Lower leg skin (tissue), 4 donors: ENCODE results near the gene SCRN3. TPM values are rescaled to one million over a fixed set of nuclear protein-coding genes. Genes with fewer than 3 reads are reported as not detected.
"Not testable (repeated sequence)": the region's sequence is repeated elsewhere in the genome, so short reads cannot be mapped to it uniquely, and the experiment has no call there.

ENCODE experiments used
- DNase-seq, 2 donors: peaks; one replicate each; pipeline ENCODE4 v3.0.0-alpha.2; 2019; ENCODE audit warnings: low spot score in 2 of 2
- H3K4me3 ChIP-seq: fragments of 200-600 bp; sonication (generic); 2 replicates; pipeline ENCODE4 v1.5.1; 2017; ENCODE audit warnings: mild to moderate bottlenecking, low read depth; ENCODE audit not compliant: poor library complexity, severe bottlenecking
- POLR2A ChIP-seq, 2 donors: fragments of 450-650 bp; IDR thresholded peaks; one replicate each; pipeline ENCODE4 v1.6.1; 2016 to 2017; ENCODE audit warnings: antibody characterized with exemption in 2 of 2, mild to moderate bottlenecking in 1 of 2, moderate library complexity in 1 of 2
- WGBS, 2 donors: methylation state at CpG; one replicate each; pipeline ENCODE4 v1.1.5; 2018; 5-methylcytosine and 5-hydroxymethylcytosine counted together
- intact Hi-C: fragments of 100-400 bp; cut with DNase I; formaldehyde crosslinking; loops from one replicate; pipeline ENCODE4 v1.15.0; 2023; ENCODE audit warnings: low total_unique reads
- total RNA-seq, 4 donors: library from RNA; depleted of rRNA; stranded (reverse); fragments of >200 nt; gene quantifications; one replicate each; pipeline ENCODE4 v1.1.0, GENCODE V29; 2016
- TF ChIP-seq, protein P1 (sequence below), 3 donors: fragments of 450-650 bp; IDR thresholded peaks; one replicate each; pipeline ENCODE4 v1.5.1; 2016; ENCODE audit warnings: antibody characterized with exemption in 3 of 3, mild to moderate bottlenecking in 3 of 3, moderate library complexity in 2 of 3

Gene SCRN3
- total RNA-seq, 4 donors from 2014 or later = 10.1 to 14.3 (median 12.9) TPM

DNA sequence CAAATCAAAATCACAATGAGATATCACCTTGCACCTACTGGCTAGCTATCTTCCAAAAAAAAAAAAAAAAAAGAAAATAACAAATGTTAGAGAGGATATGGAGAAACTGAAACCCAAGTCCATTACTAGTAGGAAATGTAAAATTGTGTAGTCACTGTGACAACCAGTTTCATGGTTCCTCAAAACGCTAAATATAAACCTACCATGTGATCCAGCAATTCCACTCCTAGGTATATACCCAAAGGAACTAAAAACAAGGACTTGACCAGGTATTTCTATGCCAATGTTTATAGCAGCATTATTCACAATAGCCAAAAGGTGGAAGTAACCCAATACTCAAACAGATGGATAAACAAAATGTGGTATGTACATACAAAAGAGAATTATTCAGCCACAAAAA is 11.7 kb upstream of the SCRN3 start:
- TF ChIP-seq, protein P1, sequence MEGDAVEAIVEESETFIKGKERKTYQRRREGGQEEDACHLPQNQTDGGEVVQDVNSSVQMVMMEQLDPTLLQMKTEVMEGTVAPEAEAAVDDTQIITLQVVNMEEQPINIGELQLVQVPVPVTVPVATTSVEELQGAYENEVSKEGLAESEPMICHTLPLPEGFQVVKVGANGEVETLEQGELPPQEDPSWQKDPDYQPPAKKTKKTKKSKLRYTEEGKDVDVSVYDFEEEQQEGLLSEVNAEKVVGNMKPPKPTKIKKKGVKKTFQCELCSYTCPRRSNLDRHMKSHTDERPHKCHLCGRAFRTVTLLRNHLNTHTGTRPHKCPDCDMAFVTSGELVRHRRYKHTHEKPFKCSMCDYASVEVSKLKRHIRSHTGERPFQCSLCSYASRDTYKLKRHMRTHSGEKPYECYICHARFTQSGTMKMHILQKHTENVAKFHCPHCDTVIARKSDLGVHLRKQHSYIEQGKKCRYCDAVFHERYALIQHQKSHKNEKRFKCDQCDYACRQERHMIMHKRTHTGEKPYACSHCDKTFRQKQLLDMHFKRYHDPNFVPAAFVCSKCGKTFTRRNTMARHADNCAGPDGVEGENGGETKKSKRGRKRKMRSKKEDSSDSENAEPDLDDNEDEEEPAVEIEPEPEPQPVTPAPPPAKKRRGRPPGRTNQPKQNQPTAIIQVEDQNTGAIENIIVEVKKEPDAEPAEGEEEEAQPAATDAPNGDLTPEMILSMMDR (IDR thresholded peaks at IDR 0.05) = no peak
- intact Hi-C loops = no loop called here

DNA sequence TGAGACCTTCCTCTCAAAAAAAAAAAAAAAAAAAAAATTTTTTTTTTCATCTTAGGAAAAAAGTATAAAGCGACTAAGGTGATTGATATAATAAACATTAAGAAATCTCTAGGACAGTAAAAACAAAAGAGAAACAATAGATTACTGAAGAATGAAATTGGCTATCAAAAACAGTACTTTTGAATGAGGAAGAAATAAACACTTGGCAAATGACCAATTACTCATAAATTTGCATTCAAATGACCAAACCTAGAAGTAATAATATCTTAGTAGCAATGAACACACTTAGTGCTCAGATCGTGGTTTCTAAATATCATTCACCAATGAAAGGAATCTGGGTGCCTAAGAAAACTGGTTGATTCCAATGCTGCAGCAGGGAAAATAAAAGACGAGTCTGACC is 10.3 kb upstream of the SCRN3 start:
- 90 to 91% methylated on average over 3 of the region's 3 CpGs for WGBS, 2 donors
- TF ChIP-seq, protein P1 (IDR thresholded peaks at IDR 0.05) = no peak
- no peak for TF ChIP-seq POLR2A (IDR thresholded peaks at IDR 0.05)
- intact Hi-C loops = no loop called here
- DNase-seq = no peak
- H3K4me3 ChIP-seq = no peak overlapping the region

More for the DNA sequence above, 11.7 kb upstream of the SCRN3 start:
- no peak overlapping the region for H3K4me3 ChIP-seq
- DNase-seq = no peak
- 87 to 88% methylated on average over 1 of the region's 1 CpG for WGBS, 2 donors

DNA sequence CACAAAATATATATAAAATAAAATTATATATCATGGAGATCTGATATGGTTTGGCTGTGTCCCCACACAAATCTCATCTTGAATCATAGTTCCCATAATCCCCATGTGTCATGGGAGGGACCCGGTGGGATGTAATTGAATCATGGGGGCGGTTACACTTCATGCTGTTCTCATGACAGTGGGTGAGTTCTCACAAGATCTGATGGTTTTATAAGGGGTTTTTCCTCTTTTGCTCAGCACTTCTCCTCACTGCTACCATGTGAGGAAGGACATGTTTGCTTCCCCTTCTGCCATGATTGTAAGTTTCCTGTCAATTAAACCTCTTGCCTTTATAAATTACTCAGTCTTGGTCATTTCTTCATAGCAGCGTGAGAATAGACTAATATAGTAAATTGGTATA is 6.8 kb upstream of the SCRN3 start:
- WGBS, 2 donors = 95 to 96% methylated on average over 3 of the region's 3 CpGs
- H3K4me3 ChIP-seq, intact Hi-C loops, DNase-seq: not testable (repeated sequence)

DNA sequence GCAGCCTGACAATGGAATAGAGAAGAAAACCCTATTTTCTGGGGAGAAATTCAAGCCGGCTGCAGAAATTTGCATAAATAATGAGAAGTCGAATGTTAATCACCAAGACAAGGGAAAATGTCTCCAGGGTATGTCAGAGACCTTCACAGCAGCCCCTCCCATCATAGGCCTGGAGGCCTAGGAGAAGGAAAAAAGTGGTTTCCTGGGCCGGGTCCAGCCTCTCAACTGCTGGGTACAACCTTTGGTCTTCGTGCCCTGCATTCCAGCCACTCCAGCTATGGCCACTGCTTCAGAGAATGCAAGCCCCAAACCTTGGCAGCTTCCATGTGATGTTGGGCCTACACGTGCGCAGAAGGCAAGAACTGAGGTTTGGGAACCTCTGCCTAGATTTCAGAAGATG is 6.0 kb upstream of the SCRN3 start:
- WGBS, 2 donors = 75 to 77% methylated on average over 6 of the region's 6 CpGs
- TF ChIP-seq POLR2A (IDR thresholded peaks at IDR 0.05) = no peak
- no peak overlapping the region for H3K4me3 ChIP-seq
- DNase-seq = no peak
- intact Hi-C loops = no loop called here

DNA sequence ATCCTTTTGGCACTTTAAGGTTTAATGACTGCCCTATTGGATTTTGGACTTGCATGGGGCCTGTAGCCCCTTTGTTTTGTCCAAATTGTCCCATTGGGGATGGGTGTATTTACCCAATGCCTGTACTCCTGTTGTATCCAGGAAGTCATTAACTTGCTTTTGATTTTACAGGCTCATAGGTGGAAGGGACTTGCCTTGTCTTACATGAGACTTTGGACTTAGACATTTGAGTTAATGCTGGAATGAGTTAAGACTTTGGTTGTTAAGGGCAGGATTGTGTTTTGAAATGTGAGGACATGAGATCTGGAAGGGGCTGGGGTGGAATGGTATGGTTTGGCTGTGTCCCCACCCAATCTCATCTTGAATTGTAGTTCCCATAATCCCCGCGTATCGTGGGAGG is 5.2 kb upstream of the SCRN3 start:
- intact Hi-C loops, H3K4me3 ChIP-seq, DNase-seq: not testable (repeated sequence)
- 96 to 97% methylated on average over 3 of the region's 3 CpGs for WGBS, 2 donors

DNA sequence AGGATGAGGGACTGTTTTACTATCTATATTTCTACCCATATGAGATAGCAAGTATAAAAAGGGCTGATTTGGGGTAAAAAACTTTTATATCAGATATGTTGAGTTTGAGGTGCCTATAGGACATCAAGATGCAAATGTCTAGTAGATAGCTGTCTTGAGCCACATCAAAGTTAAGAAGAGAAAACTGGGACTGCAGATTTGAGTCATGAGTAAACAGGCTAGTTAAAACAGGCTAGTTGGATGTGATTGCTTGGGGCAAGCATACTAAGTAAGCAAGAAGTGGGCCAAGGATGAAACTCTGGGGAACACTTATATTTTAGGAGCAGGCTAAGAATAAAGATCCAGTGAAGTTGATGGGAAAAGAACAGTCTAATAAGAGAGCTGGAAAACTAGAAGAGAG is 2.8 kb upstream of the SCRN3 start:
- intact Hi-C loops = no loop called here
- H3K4me3 ChIP-seq = no peak overlapping the region
- TF ChIP-seq POLR2A (IDR thresholded peaks at IDR 0.05) = no peak
- TF ChIP-seq, protein P1 (IDR thresholded peaks at IDR 0.05) = no peak
- DNase-seq = no peak

DNA sequence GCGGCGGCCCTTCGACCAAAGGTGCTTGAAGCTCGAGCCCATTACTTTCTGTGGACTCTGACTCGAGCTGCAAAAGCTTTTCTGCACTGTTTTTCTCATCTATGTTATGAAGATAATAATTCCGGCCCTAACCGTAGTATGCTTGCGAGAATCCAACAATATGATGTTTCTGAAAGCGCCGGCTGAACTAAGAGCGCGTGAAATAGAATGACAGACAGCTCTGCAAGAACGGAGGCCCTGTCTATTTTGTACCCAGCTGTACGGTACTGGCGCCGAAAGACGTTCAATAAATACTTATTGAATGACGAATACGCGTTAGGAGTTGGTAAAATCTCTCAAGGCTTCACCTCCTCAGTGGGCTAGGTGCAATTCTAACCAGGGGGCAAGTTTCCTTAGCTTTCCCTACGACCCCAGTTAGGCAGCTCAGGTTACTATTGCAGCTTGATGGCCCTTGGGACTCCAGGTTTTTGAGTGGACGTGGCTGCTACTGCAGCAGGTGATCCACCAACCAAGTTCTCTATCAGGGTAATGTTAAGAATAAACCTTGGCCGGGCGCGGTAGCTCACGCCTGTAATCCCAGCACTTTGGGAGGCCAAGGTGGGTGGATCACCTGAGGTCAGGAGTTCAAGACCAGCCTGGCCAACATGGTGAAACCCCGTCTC is 570 bp downstream of the SCRN3 start:
- intact Hi-C loops = no loop called here
- TF ChIP-seq, protein P1 (IDR thresholded peaks at IDR 0.05) = no peak
- no peak for TF ChIP-seq POLR2A (IDR thresholded peaks at IDR 0.05)
- no peak for DNase-seq
- H3K4me3 ChIP-seq = peak overlapping the region; percentile 63
- 6 to 11% methylated on average over 25 of the region's 27 CpGs for WGBS, 2 donors
